Neural crest cell (in vitro differentiated cells): ENCODE results near the gene NFIA. TPM values are rescaled to one million over a fixed set of nuclear protein-coding genes. Genes with fewer than 3 reads are reported as not detected.

ENCODE experiments used
- DNase-seq: peaks from one replicate; pipeline ENCODE4 v3.0.0; 2021; ENCODE audit warnings: low read depth, mixed read lengths, low spot score
- H3K27ac Mint-ChIP-seq: one replicate; pipeline ENCODE4 v1.8.0; 2021; ENCODE audit warnings: mild to moderate bottlenecking, mixed read lengths; ENCODE audit not compliant: unreplicated experiment
- H3K27me3 Mint-ChIP-seq: 2 replicates; pipeline ENCODE4 v1.8.0; 2021; ENCODE audit warnings: low read depth, mild to moderate bottlenecking, mixed read lengths
- H3K36me3 Mint-ChIP-seq: 2 replicates; pipeline ENCODE4 v1.8.0; 2021; ENCODE audit warnings: low read depth, mild to moderate bottlenecking, mixed read lengths
- H3K4me1 Mint-ChIP-seq: 2 replicates; pipeline ENCODE4 v1.8.0; 2021; ENCODE audit warnings: mixed read lengths
- H3K4me3 Mint-ChIP-seq: one replicate; pipeline ENCODE4 v1.8.0; 2021; ENCODE audit warnings: mild to moderate bottlenecking, mixed read lengths
- H3K9me3 Mint-ChIP-seq: 2 replicates; pipeline ENCODE4 v1.8.0; 2021; ENCODE audit warnings: mixed read lengths
- total RNA-seq: library from RNA; stranded (reverse); gene quantifications from 2 replicates; pipeline ENCODE4 v1.2.1, GENCODE V29; 2021
- TF ChIP-seq, protein P1 (sequence below): fragments of 200-600 bp; sonication (generic); conservative IDR thresholded peaks from 2 replicates; pipeline ENCODE4 v1.5.0; 2021; ENCODE audit warnings: antibody characterized with exemption, mild to moderate bottlenecking

The NFIA gene
- total RNA-seq, 1 donor from 2014 or later, result 3.4 TPM

DNA sequence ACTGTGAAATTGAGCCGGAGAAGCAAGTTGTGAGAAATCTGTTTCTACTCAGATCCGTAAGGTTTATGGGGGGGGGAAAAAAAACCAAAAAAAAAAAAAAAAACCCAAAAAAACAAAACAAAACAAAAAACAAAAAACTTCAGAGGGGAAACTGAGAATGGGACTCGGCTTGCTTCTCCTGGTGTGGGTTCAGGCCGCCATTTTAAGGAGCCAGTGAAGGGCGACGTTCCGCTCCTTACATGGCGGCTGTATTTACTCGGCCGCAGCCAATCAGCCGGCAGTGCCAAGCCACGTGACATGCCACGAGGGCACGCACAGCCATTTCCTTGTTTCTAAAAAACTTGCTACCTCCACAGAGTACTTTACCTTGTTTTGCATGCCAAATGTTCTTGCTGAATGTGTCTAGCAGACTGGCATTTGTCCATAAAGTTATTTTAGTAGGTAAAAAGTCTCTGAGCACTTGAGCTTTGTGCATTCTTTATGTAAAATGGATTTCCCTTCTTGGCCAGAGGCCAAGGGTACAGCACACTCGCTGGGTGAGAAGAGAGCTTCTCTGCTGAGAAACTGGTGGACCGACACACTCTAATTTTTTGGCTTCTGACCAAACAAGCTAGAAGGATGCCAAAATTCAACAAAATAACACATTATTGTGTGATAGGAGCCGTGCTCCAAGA is 101.8 kb downstream of the NFIA start:
- TF ChIP-seq, protein P1, sequence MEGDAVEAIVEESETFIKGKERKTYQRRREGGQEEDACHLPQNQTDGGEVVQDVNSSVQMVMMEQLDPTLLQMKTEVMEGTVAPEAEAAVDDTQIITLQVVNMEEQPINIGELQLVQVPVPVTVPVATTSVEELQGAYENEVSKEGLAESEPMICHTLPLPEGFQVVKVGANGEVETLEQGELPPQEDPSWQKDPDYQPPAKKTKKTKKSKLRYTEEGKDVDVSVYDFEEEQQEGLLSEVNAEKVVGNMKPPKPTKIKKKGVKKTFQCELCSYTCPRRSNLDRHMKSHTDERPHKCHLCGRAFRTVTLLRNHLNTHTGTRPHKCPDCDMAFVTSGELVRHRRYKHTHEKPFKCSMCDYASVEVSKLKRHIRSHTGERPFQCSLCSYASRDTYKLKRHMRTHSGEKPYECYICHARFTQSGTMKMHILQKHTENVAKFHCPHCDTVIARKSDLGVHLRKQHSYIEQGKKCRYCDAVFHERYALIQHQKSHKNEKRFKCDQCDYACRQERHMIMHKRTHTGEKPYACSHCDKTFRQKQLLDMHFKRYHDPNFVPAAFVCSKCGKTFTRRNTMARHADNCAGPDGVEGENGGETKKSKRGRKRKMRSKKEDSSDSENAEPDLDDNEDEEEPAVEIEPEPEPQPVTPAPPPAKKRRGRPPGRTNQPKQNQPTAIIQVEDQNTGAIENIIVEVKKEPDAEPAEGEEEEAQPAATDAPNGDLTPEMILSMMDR, result no peak
- Mint-ChIP-seq H3K4me1 (peaks cover 18% of the 10 kb centered on the region), H3K36me3 (no peaks in the 10 kb centered on the region), H3K27me3 (no peaks in the 10 kb centered on the region), H3K4me3 (no peak overlapping the region), H3K9me3 (no peaks in the 10 kb centered on the region), H3K27ac (no peak overlapping the region)
- DNase-seq, result no peak

DNA sequence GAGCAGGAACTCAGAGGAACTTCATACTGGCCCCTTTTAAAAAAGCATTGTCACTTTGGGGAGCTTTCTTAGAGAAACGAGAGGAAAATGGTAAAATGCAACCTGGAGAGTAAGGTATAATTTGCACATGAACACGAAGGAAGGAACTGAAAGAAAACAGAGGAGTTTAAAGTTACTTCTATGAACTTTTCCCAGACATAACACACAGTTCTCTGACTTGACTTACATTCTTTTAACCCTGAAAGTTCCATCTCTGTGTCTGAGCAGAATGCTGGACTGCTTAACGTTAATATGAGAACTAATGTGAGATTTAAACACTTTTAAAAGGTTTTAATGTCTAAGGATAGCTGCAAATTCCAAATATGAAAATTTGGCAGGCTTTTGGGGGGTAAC is 102.3 kb downstream of the NFIA start:
- no peaks in the 10 kb centered on the region for H3K27me3 Mint-ChIP-seq
- TF ChIP-seq, protein P1, result no peak
- H3K9me3 Mint-ChIP-seq, result no peaks in the 10 kb centered on the region
- H3K36me3 Mint-ChIP-seq, result no peaks in the 10 kb centered on the region
- H3K27ac Mint-ChIP-seq, result no peak overlapping the region
- no peak overlapping the region for H3K4me3 Mint-ChIP-seq
- H3K4me1 Mint-ChIP-seq, result peaks cover 18% of the 10 kb centered on the region
- DNase-seq, result no peak

DNA sequence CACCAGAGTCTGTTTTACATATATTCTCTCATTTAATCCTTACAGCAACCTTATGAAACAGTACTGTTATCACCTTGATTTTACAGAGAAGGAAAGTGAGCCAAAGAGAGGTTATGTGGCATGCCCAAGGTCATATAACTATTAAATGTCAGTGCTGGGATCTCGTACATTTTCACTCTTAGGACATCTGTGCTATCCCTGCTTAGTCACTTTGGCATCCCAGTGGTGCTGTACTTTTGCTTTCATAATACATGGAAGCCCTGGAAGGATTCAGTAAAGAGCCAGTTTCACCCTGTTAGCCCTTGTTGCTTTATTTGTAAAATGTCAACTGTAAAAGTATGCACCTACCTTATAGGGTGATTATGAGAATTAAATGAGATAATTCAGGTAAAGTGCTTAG is 104.4 kb downstream of the NFIA start:
- DNase-seq, result no peak
- no peaks in the 10 kb centered on the region for H3K27me3 Mint-ChIP-seq
- H3K4me3 Mint-ChIP-seq, result no peak overlapping the region
- H3K36me3 Mint-ChIP-seq, result no peaks in the 10 kb centered on the region
- H3K27ac Mint-ChIP-seq, result no peak overlapping the region
- H3K4me1 Mint-ChIP-seq, result peaks cover 21% of the 10 kb centered on the region
- H3K9me3 Mint-ChIP-seq, result no peaks in the 10 kb centered on the region
- TF ChIP-seq, protein P1, result no peak

DNA sequence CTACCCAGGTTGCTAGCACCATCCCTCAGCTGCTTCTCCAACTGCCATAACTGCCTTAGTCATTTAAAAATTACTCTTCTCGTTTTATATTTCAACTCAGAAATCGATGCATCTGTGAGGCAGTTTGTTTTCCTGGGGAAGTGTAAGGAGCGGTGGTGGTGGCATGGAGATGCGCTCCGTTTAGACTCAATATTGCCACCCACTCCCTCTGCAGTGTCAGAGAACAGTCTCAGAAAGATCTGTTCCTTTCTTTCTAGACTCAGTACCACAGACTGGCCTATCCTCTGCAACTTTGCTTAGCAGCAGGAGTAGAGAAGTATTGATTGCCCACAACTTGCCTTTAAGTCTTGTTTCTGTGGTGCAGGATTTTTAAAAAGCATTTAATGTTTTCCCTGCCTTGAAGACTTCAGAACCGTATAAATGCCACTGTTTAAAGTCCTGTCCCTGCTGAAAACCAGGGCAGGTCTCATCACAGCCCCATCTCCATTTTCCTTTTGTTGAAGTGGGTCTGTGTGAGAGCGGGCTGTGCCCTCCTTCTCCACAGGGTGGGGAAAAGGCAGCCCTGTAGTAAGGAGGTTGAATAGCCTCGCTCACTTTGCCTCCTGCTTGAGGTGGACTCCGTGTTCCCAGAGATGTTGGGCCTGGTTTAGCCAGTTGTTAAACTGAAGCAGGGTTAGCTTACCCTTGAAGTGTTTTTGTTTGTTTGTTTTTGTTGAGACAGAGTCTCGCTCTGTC is 105.2 kb downstream of the NFIA start:
- no peak for DNase-seq
- TF ChIP-seq, protein P1, result no peak
- H3K9me3 Mint-ChIP-seq, result no peaks in the 10 kb centered on the region
- H3K27ac Mint-ChIP-seq, result peak overlapping the region; percentile 58
- peaks cover 15% of the 10 kb centered on the region for H3K4me1 Mint-ChIP-seq
- H3K36me3 Mint-ChIP-seq, result no peaks in the 10 kb centered on the region
- no peak overlapping the region for H3K4me3 Mint-ChIP-seq
- no peaks in the 10 kb centered on the region for H3K27me3 Mint-ChIP-seq

DNA sequence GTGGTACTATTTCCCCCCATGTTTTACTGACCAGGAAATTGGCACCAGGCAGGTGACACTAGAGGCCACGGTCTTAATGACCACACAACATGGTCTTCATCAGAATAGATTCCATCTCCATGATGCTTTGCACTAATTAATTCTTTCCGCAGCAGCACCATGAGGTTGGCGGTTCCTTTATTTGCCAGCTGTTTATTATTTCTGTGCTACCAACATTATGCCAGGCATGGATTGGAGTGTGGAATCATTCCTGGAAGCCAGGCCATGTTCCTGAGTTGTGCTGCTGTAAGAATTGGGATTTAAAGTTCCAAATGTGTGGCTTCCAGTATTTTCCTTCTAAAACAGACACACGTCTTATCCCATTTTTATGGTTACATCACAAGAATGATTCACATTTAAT is 107.8 kb downstream of the NFIA start:
- Mint-ChIP-seq H3K4me3 (no peak overlapping the region), H3K9me3 (no peaks in the 10 kb centered on the region), H3K4me1 (peaks cover 11% of the 10 kb centered on the region), H3K27ac (no peak overlapping the region), H3K36me3 (no peaks in the 10 kb centered on the region), H3K27me3 (no peaks in the 10 kb centered on the region)
- no peak for DNase-seq
- TF ChIP-seq, protein P1, result no peak
